Measurements from ENCODE around the gene VSIG10. TPM values are rescaled to one million over a fixed set of nuclear protein-coding genes. Genes with fewer than 3 reads are reported as not detected.
A peak's percentile ranks its signal among the peaks of the same experiment; 100 is the strongest.

The VSIG10 gene
- total and polyA plus RNA-seq, 2 of the 13 experiments (the other 11 are each of a cell fraction or from before 2014, with no cell fraction given) = 25.6 to 42.5 TPM

GRCh38 chr12:118135788-118136558 lies 32.2 kb upstream of the VSIG10 start, which contains the start of gene PEBP1 (continued):
- TF ChIP-seq SIX4 (CRISPR knock-in tag; IDR thresholded peaks at IDR 0.05) (0 out of 2 replicates have a peak, but pooled peaks have one; percentile 16), E2F2 (CRISPR knock-in tag; IDR thresholded peaks at IDR 0.05; ENCODE audit: borderline replicate concordance) (peak; percentile 96; the same call in 1 of the 2 replicates), PPARG (CRISPR knock-in tag; conservative IDR thresholded peaks at IDR 0.05) (no peak), ARHGAP35 (CRISPR knock-in tag; IDR thresholded peaks at IDR 0.05; ENCODE audit: borderline replicate concordance) (peak; percentile 73; the same call in 1 of the 2 replicates), CBX2 (IDR thresholded peaks at IDR 0.05; ENCODE audit: low read depth, low read length) (no peak), CBX2 (CRISPR knock-in tag; IDR thresholded peaks at IDR 0.05; ENCODE audit: low read depth) (no peak), NONO (IDR thresholded peaks at IDR 0.05) (no peak), NONO (CRISPR knock-in tag; conservative IDR thresholded peaks at IDR 0.05) (peak; percentile 68; the same call in 1 of the 2 replicates), TOE1 (CRISPR knock-in tag; IDR thresholded peaks at IDR 0.05) (peak; percentile 44; the same call in 1 of the 2 replicates), AHR (CRISPR knock-in tag; IDR thresholded peaks at IDR 0.05) (peak; percentile 81; the same call in 1 of the 2 replicates), NR2F1 (CRISPR knock-in tag; IDR thresholded peaks at IDR 0.05) (0 out of 4 replicates have a peak, but pooled peaks of 1 of the 2 experiments have one; percentile 9), RARA (CRISPR knock-in tag; IDR thresholded peaks at IDR 0.05) (peak; percentile 44; the same call in 1 of the 2 replicates), ZNF225 (CRISPR knock-in tag; IDR thresholded peaks at IDR 0.05) (peak; percentile 67), NFE2L2 (IDR thresholded peaks at IDR 0.05; ENCODE audit: low read length) (no peak), KMT2A (CRISPR knock-in tag; IDR thresholded peaks at IDR 0.05) (peak; percentile 94), ZNF510 (CRISPR knock-in tag; IDR thresholded peaks at IDR 0.05; ENCODE audit: low read depth) (peak; percentile 94), GATA4 (IDR thresholded peaks at IDR 0.05; ENCODE audit: borderline replicate concordance, low read depth) (peak; percentile 70), GTF3A (CRISPR knock-in tag; conservative IDR thresholded peaks at IDR 0.05) (no peak), GMEB2 (CRISPR knock-in tag; IDR thresholded peaks at IDR 0.05; ENCODE audit: low read depth) (0 out of 2 replicates have a peak, but pooled peaks have one; percentile 54), CHCHD3 (CRISPR knock-in tag; IDR thresholded peaks at IDR 0.05) (peak; percentile 87; the same call in 1 of the 2 replicates), STAG1 (CRISPR knock-in tag; IDR thresholded peaks at IDR 0.05) (0 out of 2 replicates have a peak, but pooled peaks have one; percentile 27), GLI4 (CRISPR knock-in tag; IDR thresholded peaks at IDR 0.05; ENCODE audit: borderline replicate concordance) (peak; percentile 48), ZSCAN20 (CRISPR knock-in tag; IDR thresholded peaks at IDR 0.05; ENCODE audit: borderline replicate concordance) (peak; percentile 89; the same call in 1 of the 2 replicates)
- TF ChIP-seq, protein P1, sequence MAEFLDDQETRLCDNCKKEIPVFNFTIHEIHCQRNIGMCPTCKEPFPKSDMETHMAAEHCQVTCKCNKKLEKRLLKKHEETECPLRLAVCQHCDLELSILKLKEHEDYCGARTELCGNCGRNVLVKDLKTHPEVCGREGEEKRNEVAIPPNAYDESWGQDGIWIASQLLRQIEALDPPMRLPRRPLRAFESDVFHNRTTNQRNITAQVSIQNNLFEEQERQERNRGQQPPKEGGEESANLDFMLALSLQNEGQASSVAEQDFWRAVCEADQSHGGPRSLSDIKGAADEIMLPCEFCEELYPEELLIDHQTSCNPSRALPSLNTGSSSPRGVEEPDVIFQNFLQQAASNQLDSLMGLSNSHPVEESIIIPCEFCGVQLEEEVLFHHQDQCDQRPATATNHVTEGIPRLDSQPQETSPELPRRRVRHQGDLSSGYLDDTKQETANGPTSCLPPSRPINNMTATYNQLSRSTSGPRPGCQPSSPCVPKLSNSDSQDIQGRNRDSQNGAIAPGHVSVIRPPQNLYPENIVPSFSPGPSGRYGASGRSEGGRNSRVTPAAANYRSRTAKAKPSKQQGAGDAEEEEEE (CRISPR knock-in tag; IDR thresholded peaks at IDR 0.05; ENCODE audit: borderline replicate concordance) = no peak; the same call in 1 of the 2 replicates
